Erythroblast (primary cell): ENCODE measurements around the gene LLGL2.

Experiments used
- GATA1 ChIP-seq: IDR thresholded peaks from 2 replicates; pipeline ENCODE4 v1.6.1; 2011; ENCODE audit warnings: low read depth, mild to moderate bottlenecking, control low read depth, low read length, moderate library complexity
- POLR2A ChIP-seq: IDR thresholded peaks from 2 replicates; pipeline ENCODE4 v1.6.1; 2011; ENCODE audit warnings: mild to moderate bottlenecking, low read length

DNA sequence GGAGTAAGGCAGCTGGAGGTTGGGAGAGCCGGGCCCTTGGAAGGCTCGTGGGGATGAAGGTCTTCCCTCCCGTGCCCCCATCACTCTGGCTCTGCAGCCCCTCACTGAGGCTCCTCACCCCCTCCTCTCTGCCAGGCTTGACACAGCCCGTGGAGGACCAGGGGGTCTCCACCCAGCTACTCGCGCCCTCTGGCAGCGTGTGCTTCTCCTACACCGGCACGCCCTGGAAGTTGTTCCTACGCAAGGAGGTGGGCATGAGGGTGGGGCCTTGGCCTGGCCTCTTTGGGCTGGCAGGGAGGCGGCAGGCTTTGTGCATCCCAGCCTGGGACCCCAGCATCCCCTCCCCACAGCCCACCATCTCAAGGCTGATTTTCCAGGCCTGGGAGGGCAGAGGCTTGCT lies 92.2 kb downstream of the LLGL2 start:
- TF ChIP-seq POLR2A: no peak
- TF ChIP-seq GATA1: no peak
